ENCODE measurements around the gene MAP4.
"Not testable (repeated sequence)": the region's sequence is repeated elsewhere in the genome, so short reads cannot be mapped to it uniquely, and the experiment has no call there.

Gene MAP4, protein sequence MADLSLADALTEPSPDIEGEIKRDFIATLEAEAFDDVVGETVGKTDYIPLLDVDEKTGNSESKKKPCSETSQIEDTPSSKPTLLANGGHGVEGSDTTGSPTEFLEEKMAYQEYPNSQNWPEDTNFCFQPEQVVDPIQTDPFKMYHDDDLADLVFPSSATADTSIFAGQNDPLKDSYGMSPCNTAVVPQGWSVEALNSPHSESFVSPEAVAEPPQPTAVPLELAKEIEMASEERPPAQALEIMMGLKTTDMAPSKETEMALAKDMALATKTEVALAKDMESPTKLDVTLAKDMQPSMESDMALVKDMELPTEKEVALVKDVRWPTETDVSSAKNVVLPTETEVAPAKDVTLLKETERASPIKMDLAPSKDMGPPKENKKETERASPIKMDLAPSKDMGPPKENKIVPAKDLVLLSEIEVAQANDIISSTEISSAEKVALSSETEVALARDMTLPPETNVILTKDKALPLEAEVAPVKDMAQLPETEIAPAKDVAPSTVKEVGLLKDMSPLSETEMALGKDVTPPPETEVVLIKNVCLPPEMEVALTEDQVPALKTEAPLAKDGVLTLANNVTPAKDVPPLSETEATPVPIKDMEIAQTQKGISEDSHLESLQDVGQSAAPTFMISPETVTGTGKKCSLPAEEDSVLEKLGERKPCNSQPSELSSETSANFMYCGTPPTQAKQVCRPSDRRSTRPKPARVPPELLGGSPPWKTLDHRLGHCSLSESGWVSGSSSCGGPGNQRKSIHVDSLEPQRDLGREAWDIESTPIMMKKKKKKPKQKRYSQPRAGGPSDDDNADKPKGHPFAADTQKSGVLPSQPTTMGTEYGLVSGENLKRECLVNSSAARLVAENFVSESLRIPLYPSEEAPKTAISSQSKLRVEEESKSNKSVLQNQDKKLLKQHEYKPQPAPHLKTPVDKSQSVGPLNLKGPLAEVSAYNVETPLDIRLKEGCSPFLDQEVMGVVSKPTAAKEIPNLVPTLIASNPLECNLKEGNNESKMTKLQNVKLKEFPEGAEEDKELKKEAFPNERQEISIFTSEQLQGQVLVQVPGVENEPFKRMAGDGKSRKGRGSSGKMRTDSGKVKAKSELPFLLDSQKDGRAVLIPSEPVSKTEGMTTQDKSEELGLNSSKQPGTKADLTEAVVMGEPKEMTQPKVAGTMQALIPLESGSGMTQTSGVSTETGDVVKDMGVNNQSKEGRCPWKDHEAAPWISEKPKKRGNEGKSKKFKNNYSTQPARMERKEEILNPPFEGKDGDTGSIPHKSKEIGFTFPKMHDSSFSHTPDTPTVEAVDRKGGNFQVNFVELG (N-terminal part only)

DNA sequence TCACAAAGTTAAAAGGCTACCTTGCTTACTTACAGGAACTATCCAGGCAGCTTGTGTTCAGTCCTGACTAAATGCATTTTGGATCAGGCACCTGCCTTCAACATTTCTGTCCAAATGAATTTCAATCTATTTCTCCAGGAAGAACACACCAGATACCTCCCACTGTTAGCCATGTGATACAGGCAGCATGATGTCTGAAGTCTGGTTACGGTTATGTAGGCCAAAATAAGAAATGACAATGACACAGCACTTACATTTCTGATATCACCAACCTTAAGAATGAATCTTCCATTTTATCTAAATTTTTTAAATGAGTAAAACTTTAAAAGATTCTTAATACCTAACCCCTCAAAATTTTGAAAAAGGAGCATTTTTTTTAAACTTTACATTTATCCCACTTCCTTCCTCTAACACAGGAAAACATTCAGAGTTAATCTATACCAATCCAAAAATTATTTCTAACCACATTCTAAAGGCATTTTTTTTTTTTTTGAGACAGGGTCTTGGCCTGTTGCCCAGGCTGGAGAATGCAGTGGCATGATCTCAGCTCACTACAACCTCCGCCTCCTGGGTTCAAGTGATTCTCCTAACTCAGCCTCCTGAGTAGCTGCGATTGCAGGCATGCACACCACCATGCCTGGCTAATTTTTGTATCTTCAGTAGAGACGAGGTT is at the start of gene MAP4:
TSS of gene MAP4 (minus strand) at position 116 of the 673 bp plus-strand sequence. CDS start 17,556 bp downstream, outside the sequence.
- no peak for DNase-seq (ENCODE audit: low spot score)

- no peak for DNase-seq (ENCODE audit: low spot score)
Measured at GRCh38 chr3:48065035-48065434, 48.8 kb upstream of the MAP4 start.

DNA sequence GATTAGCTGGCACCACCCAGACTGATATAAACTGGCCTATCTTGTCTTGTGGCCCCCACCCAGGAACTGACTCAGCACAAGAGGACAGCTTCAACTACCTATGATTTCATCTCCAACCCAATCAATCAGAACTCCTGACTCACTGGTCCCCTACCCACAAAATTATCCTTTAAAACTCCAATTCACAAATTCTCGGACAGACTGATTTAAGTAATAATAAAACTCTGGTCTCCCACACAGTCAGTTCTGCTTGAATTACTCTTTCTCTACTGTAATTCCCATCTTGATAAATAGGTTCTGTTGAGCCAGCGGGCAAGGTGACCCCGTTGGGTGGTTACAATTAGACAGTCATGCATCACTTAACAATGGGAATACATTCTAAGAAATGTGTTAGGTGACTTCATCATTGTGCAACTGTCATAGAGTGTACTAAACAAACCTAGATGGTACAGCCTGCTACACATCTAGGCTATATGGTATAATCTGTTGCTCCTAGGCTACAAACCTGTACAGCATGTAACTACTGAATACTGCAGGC is 48.1 kb upstream of the MAP4 start:
- DNase-seq (ENCODE audit: low spot score) = no peak

GRCh38 chr3:48061586-48061985 is 45.4 kb upstream of the MAP4 start:
- DNase-seq (ENCODE audit: low spot score) = not testable (repeated sequence)

- no peak for DNase-seq (ENCODE audit: low spot score)
Measured at GRCh38 chr3:48058091-48058490, 41.9 kb upstream of the MAP4 start.

DNA sequence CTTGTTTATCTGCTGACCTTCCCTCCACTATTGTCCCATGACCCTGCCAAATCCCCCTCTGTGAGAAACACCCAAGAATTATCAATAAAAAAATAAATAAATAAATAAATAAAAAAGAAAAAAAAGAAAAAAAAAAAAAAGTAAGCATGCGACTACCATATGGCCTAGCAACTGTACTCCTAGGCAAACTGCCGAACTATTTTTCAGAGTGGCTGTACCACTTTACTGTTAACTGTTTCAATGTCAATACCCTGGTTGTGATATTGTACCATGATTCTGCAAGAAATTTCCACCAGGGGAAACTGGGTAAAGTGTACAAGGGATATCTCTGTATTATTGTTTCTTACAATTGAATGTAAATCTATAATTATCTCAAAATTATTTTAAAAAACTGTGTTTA is 41.3 kb upstream of the MAP4 start:
- DNase-seq (ENCODE audit: low spot score) = no peak

- DNase-seq (ENCODE audit: low spot score) = no peak
Measured at GRCh38 chr3:48047841-48048464, 31.7 kb upstream of the MAP4 start.

DNA sequence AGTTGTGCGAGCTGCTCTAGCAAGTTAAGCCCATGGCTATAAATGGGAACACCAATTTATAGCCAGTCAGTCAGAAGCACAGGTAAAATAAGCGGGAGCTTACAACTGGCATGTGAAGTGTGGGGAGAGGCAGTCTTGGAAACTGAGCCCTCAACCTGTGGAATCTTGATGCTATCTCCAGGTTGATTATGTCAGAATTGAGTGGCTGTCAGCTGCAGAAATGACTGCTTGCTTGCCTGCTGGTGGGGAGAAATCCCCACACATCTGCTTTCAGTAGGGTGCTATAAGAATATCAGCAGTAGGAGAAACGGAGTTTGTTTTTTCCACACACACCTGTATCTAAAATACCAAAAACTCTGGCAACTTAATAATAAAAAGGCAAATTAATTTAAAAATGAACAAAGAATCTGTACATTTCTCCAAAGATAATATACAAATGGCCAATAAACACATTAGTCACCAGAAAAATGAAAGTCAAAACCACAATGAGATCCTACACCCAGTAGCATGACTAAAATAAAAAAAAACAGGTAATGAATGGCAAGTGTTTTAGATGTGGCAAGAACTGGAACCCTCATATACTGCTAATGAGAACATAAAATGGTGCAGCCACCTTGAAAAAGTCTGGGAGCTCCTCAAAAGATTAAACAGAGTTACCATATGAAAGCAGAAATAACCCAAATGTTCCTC is 26.0 kb upstream of the MAP4 start:
- DNase-seq (ENCODE audit: low spot score) = no peak

DNA sequence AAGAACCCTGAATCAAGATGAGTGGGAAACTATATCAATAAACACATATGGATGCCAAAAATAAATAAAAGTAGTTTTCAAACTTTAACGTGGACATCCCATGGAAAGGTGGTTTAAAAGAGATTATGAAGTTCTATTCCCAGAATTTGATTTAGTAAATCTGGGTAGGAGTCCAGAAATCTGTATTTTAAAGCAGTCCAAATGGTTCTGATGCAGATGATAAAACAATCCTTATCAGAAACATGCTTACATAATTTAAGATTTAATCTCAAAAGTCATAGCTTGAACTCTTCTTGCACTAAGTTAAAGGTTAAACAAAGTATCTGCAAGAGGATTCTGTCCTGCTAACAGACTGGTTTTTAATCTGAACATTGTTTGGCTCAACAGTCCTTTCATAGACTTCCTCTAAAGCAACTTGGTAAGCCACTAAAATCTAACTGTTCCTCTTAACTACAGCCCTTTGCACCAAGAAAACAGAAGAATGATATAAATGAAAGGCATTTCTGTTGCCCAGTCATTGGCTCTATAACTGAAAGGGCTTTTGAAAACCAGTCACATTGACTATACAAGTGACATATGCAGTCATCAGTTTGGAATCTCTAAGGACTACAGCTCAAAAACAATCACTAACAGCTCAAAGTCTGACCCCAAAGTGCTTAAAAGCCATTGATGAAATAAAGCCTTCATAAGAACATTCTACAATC is 23.4 kb upstream of the MAP4 start:
- DNase-seq (ENCODE audit: low spot score) = no peak

- DNase-seq (ENCODE audit: low spot score) = no peak
Measured at GRCh38 chr3:48038971-48039481, 22.8 kb upstream of the MAP4 start.

- DNase-seq (ENCODE audit: low spot score) = no peak
Measured at GRCh38 chr3:48034000-48034516, 17.8 kb upstream of the MAP4 start.

DNA sequence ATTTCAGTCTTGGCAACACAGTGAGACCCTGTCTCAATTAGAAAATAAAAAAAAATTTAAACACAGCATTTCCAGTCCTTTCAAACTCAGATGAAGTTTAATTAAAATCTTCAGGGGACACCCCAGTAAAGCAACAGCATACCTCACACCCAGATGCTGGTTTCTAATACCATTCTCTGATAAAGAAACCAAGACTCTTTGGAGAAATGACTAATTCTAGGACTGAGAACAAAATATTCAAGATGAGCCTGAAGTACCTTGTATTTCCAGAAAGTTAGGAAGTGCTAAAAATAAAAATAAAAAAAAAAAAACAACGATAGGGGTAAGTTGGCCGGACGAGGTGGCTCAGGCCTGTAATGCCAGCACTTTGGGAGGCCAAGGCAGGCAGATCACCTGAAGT is 14.0 kb upstream of the MAP4 start:
- DNase-seq (ENCODE audit: low spot score) = no peak

DNA sequence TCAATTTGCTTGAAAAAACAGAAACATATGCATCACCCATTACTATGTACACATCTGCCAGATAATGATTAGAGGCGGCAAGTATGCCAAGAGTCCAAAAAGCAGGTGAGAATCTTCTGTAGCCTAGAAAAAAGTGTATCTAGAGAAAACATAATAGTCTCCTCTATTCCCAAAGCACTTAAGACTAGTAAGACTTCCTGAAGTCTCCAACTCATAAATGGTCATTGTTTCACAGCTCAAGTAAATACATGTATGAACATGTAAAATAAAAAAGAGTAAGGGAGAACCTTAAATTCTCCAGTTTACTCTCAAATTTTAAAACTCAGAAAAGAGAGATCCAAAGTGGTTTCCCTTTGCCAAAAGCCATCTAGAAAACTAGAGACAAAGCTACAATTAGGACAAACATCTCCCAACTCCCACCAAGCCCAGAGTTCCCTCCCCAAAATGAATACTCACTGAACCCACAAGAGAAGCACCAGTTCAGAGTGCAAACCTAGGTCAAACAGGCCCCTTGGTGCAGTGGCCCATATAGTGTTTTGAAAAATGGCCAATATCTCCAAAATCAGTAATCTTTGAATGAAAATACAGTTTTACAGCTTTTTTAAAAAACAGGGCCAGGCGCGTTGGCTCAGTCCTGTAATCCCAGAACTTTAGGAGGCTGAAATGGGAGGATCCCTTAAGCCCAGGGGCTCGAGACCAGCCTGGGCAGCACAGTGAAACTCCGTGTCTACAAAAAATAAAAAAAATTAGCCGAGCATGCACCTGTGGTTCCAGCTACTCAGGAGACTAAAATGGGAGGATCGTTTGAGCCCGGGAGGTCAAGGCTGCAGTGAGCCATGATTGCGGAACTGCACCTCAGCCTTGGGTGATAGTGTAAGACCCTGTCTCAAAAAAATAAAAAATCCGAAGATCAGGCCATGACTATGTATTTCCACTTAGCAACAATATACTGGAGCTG is 11.0 kb upstream of the MAP4 start:
- no peak for DNase-seq (ENCODE audit: low spot score)

GRCh38 chr3:48026098-48026497 is 9.9 kb upstream of the MAP4 start:
- DNase-seq (ENCODE audit: low spot score) = no peak

DNA sequence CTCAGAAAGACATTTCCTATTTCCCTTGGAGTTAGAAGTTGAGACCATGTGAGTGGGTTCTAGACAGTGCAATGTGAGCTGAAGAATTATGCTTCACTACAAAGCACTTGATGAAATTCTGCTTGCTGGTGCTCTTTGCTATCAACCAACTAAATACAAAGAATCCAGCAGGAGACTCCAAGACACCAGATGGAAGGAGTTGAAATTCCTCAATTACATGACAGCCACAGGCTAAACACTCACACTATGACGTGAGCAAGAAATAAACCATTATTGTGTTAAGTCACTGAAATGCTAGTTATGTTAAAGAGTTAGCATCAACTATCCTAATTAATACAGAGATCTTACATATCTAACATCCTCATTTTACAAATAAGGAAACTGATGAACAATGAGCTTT is 8.2 kb upstream of the MAP4 start:
- DNase-seq (ENCODE audit: low spot score) = no peak

DNA sequence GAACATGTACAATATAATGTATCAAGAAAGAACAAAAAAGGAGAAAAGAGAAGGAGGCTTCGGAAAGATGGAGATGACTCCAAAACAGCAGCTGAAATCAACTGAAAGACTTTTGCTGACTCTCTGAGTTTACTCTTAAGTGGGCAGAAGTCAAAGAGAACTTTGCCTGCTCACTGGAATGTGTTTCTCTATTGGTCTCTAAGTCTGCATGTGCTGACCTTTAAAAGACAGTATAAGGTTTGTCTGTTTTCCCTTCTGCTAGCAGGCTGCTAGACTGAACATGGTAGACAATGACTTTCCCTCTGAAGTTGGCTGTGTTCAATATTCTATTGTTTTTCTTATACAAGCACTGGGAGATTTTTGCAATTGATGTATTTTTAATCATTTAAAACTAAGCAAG is 7.2 kb upstream of the MAP4 start:
- no peak for DNase-seq (ENCODE audit: low spot score)

DNA sequence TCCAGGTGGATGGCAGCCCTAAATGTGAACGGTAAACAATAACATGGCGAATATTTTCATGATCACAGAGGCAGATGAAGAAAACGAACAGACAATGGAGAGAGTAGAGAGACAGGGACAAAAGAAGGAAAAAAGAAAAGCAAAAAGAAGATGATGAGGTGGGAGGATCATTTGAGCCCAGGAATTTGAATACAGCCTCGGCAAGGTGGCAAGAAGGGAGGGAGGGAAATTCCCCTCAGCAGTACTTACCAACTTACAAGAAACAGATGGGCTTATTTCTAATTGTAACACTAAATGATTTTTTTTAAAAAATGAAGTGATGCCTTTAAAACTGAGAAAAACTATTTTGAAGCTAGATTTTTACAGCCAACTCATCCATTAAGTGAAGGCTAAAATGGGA is 6.0 kb upstream of the MAP4 start:
- no peak for DNase-seq (ENCODE audit: low spot score)

- no peak for DNase-seq (ENCODE audit: low spot score)
Measured at GRCh38 chr3:48018841-48019240, 2.6 kb upstream of the MAP4 start.
